Dedifferentiated amniotic fluid mesenchymal stem cell (primary cell): Measurements from ENCODE around the gene DOCK7.
A peak's percentile ranks its signal among the peaks of the same experiment; 100 is the strongest.
"Not testable (repeated sequence)": the region's sequence is repeated elsewhere in the genome, so short reads cannot be mapped to it uniquely, and the experiment has no call there.

ENCODE experiments used
- DNase-seq: peaks from one replicate; pipeline ENCODE4 v3.0.0-alpha.2; 2016; ENCODE audit errors: extremely low spot score

The DOCK7 gene

GRCh38 chr1:62687903-62688686 lies at the start of gene DOCK7:
Gene DOCK7, minus strand, starts transcription at chr1:62688386. Its CDS starts 122 bp downstream, at chr1:62688264.
- peak; percentile 69 for DNase-seq

- peak; percentile 61 for DNase-seq
Observed at GRCh38 chr1:62735491-62736171, 47.4 kb upstream of the DOCK7 start.

- DNase-seq, result no peak
Observed at GRCh38 chr1:62732331-62732730, 44.1 kb upstream of the DOCK7 start.

DNA sequence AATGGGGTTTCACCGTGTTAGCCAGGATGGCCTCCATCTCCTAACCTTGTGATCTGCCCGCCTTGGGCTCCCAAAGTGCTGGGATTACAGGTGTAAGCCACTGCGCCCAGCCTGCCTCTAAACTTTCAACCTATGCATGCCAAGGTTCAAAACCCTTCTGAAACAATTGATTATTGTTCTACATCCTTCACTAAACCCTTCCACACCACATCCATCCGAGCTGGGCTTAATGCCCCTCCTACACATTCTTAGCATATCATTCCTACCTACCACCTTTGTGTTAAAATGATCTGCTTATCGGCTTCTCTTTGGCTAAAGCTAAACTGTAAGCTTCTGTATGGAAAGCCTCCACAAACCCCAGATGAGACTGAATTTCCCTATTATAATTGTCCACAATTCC lies 40.8 kb upstream of the DOCK7 start:
- DNase-seq, result no peak

- no peak for DNase-seq
Observed at GRCh38 chr1:62727656-62728407, 39.6 kb upstream of the DOCK7 start.

- DNase-seq, result peak; percentile 48
Observed at GRCh38 chr1:62726011-62726442, 37.8 kb upstream of the DOCK7 start.

DNA sequence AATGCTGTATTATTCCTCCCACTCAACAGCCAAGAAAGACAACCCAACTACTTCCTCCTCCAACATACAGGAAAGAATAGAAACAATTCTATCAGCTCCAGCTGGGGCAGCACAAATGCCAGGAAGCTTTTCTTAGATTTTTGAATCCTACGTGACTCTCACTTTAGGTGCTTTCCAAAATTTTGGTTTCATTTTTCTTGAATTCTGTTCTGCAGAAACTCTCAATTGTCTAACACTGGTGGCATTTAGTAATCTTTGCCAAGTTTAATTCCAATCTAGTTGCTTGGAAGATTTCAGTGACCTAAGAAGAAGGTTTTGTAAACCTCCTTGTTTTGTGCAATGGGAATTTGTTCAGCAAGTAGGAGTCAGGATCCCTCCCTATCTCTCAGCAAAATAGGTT lies 37.1 kb upstream of the DOCK7 start:
- DNase-seq, result peak; percentile 93

GRCh38 chr1:62724430-62724829 lies 36.2 kb upstream of the DOCK7 start:
- peak; percentile 55 for DNase-seq

GRCh38 chr1:62723883-62724282 lies 35.7 kb upstream of the DOCK7 start:
- no peak for DNase-seq

DNA sequence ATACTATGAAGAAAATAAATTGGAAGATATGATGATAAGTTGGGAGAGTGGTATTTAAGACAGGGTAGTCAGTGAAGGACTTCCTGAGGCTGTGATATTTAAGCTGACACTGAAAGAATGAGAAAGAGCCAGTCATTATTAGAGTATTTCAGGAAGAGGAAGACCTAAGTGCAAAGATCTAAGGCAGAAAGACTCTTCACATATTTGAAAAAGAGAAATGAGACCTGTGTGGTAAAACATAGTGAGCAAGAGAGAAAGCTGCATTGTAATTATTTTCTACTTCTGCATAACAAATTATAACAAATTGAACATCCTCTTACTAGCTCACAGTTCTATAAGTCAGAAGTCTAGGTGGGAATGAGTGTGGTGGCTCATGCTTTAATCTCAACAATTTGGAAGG lies 34.6 kb upstream of the DOCK7 start:
- DNase-seq, result no peak

- no peak for DNase-seq
Observed at GRCh38 chr1:62720946-62721554, 32.9 kb upstream of the DOCK7 start.

GRCh38 chr1:62718400-62718799 lies 30.2 kb upstream of the DOCK7 start:
- DNase-seq, result not testable (repeated sequence)

DNA sequence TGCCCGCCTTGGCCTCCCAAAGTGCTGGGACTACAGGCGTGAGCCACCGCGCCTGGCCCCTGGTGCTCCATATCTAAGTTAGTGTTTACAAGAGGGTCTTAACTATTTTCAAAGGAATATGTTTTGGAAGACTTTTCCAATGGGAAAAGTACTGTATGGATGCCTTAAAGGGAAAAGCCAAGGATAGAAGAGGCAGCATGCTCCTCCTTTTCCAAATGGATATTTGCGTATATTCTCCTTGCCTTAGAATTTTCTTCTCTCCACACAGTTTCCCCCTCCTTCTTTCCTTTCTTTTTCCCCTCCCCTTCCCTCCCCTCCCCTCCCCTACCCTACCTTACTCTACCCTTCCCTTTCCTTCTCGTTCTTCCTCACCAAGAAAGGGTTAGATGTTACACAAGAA lies 29.3 kb upstream of the DOCK7 start:
- no peak for DNase-seq

- no peak for DNase-seq
Observed at GRCh38 chr1:62716397-62716796, 28.2 kb upstream of the DOCK7 start.

DNA sequence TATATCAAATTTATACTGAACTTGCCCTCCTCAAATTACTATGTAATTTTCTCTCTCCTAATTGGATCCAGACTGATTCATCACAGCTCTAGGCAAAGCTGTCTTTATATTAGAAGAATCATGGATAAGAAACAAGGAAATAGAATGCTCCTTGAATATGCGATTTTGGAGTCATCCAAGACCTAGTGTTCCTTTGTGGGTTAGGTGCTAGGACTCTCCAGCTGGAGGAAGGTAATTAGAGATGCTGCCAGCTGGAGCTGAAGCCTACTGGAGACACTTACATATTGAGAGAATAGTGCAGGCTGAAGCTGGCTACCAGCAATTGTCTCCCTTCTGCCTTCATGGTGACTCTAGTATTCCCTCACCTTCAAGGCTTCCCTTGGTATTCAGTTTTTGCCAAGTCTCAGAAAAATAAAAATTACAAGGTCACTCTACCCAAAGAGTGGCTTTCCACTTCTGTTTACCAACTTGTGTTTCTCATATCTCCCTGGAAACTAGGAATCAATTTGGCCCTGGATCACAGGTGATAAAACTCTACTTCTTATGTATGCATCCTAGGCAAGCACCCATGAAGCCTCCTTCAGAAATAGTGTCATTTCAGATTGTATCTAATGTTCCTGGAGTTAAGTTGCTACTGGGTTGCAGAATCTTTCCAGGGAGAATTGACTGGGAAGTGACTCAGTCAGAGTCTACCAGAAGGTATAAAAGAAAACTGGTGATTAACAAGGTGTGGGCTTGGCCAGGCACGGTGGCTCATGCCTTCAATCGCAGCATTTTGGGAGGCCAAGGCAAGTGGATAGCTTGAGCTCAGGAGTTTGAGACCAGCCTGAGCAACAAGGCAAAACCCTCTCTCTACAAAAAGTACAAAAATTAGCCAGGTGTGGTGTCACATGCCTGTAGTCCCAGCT lies 24.4 kb upstream of the DOCK7 start:
- DNase-seq, result no peak

DNA sequence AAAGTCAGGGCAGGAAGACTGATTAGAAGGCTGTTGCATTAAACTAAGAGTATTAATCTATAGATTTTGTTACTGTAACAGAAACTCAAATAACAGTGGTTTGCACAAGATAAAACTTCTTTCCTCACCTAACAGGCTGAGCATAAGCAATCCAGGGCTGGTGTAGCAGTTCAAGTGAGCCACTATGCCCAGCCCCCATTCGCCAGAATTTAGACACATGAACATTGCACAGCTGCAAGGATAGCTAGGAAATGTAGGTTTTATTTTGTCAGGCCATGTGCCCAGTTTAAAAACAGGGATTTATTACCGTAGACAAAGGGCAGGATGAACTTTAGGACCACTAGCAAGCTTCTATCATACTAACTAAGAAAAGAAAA lies 19.5 kb upstream of the DOCK7 start:
- DNase-seq, result no peak

- no peak for DNase-seq
Observed at GRCh38 chr1:62706985-62707743, 19.0 kb upstream of the DOCK7 start.

DNA sequence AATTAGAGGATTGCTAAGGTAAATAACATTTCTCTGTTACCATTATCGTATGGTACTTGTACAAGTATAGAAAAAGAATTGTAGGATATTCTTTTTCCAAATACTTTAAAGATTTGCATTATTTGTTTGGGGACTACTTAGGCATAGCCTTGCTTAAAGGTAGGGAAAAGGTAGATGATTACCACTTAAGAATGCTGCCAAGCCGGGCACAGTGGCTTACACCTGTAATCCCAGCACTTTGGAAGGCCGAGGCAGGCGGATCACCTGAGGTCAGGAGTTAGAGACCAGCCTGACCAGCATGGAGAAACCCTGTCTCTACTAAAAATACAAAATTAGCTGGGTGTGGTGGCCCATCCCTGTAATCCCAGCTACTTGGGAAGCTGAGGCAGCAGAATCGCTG lies 10.0 kb upstream of the DOCK7 start:
- DNase-seq, result not testable (repeated sequence)

GRCh38 chr1:62694479-62694878 lies 6.3 kb upstream of the DOCK7 start:
- DNase-seq, result not testable (repeated sequence)

DNA sequence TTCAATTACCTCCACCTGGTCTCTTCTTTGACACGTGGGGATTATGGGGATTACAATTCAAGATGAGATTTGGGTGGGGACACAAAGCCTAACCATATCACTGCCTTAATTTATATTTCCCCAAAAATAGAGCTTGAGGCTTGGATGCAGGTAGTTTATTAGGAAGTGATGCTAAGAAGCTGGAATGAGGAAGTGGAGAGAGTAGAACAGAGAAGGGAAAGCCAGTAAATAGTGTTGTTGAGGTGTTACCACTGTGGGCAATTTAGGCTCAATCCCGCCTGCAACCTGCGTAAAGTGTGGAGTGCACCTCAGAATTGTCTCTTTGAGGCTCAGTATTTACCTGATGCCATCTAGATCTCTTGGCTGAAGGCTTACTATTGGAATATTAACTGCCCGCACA lies 4.9 kb upstream of the DOCK7 start:
- no peak for DNase-seq
